ENCODE data around the gene SEMA6B.

Gene SEMA6B

GRCh38 chr19:4534836-4535658, 24.4 kb downstream of the SEMA6B start, which contains the start of gene PLIN5:
TSS of gene PLIN5 (minus strand) at chr19:4535224. CDS start at chr19:4534074, 1,150 bp downstream.
- Histone ChIP-seq H3K36me3 (ENCODE audit: low read length) (no peaks in the 10 kb centered on the region), H3K9me3 (ENCODE audit: insufficient read depth, low read length) (no peaks in the 10 kb centered on the region), H3K9ac (ENCODE audit: low read length) (no peak within 1 kb of the TSS), H3K79me2 (ENCODE audit: insufficient read depth, low read length) (no peaks in the 10 kb centered on the region), H3K4me3 (ENCODE audit: insufficient read depth, low read length, poor library complexity, severe bottlenecking) (no peak within 1 kb of the TSS), H3K27ac (ENCODE audit: low read depth, low read length) (no peak within 1 kb of the TSS), H3K9me2 (replicated peaks; ENCODE audit: insufficient read depth, low read length) (no peaks in the 10 kb centered on the region), H2AFZ (ENCODE audit: low read depth, low read length, severe bottlenecking) (no peak within 1 kb of the TSS), H3F3A (ENCODE audit: insufficient read depth) (no peaks in the 10 kb centered on the region), H3K4me2 (ENCODE audit: low read depth, low read length, poor library complexity, severe bottlenecking) (no peak within 1 kb of the TSS), H3K27me3 (ENCODE audit: low read length) (no peaks in the 10 kb centered on the region), H4K20me1 (ENCODE audit: low read depth, low read length) (no peaks in the 10 kb centered on the region)
- no peak for TF ChIP-seq CTCF (IDR thresholded peaks at IDR 0.05; ENCODE audit: insufficient read depth, low read length, poor library complexity, severe bottlenecking)
- no peak for TF ChIP-seq EZH2phosphoT487 (conservative IDR thresholded peaks at IDR 0.05; ENCODE audit: low read length)

GRCh38 chr19:4533835-4534424, 25.6 kb downstream of the SEMA6B start:
- H3K27me3 ChIP-seq (ENCODE audit: low read length) = no peaks in the 10 kb centered on the region

GRCh38 chr19:4533334-4533733, 26.1 kb downstream of the SEMA6B start:
- Histone ChIP-seq H3K4me3 (ENCODE audit: insufficient read depth, low read length, poor library complexity, severe bottlenecking) (no peak overlapping the region), H3K36me3 (ENCODE audit: low read length) (no peaks in the 10 kb centered on the region), H3K79me2 (ENCODE audit: insufficient read depth, low read length) (no peaks in the 10 kb centered on the region), H3K27me3 (ENCODE audit: low read length) (no peaks in the 10 kb centered on the region), H2AFZ (ENCODE audit: low read depth, low read length, severe bottlenecking) (no peak overlapping the region), H4K20me1 (ENCODE audit: low read depth, low read length) (no peaks in the 10 kb centered on the region), H3K27ac (ENCODE audit: low read depth, low read length) (no peak overlapping the region), H3K9me3 (ENCODE audit: insufficient read depth, low read length) (no peaks in the 10 kb centered on the region), H3K9me2 (replicated peaks; ENCODE audit: insufficient read depth, low read length) (no peaks in the 10 kb centered on the region), H3K9ac (ENCODE audit: low read length) (no peak overlapping the region), H3F3A (ENCODE audit: insufficient read depth) (no peaks in the 10 kb centered on the region), H3K4me2 (ENCODE audit: low read depth, low read length, poor library complexity, severe bottlenecking) (no peak overlapping the region)
- TF ChIP-seq EZH2phosphoT487 (conservative IDR thresholded peaks at IDR 0.05; ENCODE audit: low read length) = no peak
- TF ChIP-seq CTCF (IDR thresholded peaks at IDR 0.05; ENCODE audit: insufficient read depth, low read length, poor library complexity, severe bottlenecking) = no peak

More at GRCh38 chr19:4533835-4534424, 25.6 kb downstream of the SEMA6B start:
- no peak overlapping the region for H3K9ac ChIP-seq (ENCODE audit: low read length)
- H3K79me2 ChIP-seq (ENCODE audit: insufficient read depth, low read length) = no peaks in the 10 kb centered on the region
- no peaks in the 10 kb centered on the region for H3K9me2 ChIP-seq (replicated peaks; ENCODE audit: insufficient read depth, low read length)
- TF ChIP-seq CTCF (IDR thresholded peaks at IDR 0.05; ENCODE audit: insufficient read depth, low read length, poor library complexity, severe bottlenecking) (no peak), EZH2phosphoT487 (conservative IDR thresholded peaks at IDR 0.05; ENCODE audit: low read length) (no peak)
- no peak overlapping the region for H3K4me3 ChIP-seq (ENCODE audit: insufficient read depth, low read length, poor library complexity, severe bottlenecking)
- H3K4me2 ChIP-seq (ENCODE audit: low read depth, low read length, poor library complexity, severe bottlenecking) = no peak overlapping the region
- no peak overlapping the region for H3K27ac ChIP-seq (ENCODE audit: low read depth, low read length)
- no peak overlapping the region for H2AFZ ChIP-seq (ENCODE audit: low read depth, low read length, severe bottlenecking)
- H4K20me1 ChIP-seq (ENCODE audit: low read depth, low read length) = no peaks in the 10 kb centered on the region
- H3K36me3 ChIP-seq (ENCODE audit: low read length) = no peaks in the 10 kb centered on the region
- no peaks in the 10 kb centered on the region for H3K9me3 ChIP-seq (ENCODE audit: insufficient read depth, low read length)
- no peaks in the 10 kb centered on the region for H3F3A ChIP-seq (ENCODE audit: insufficient read depth)
